ENCODE measurements around the gene MINDY4.

GRCh38 chr7:30899630-30900029 lies 128.4 kb downstream of the MINDY4 start:
- TF ChIP-seq CHD1 (IDR thresholded peaks at IDR 0.05; ENCODE audit: low read depth, low read length): no peak
- TF ChIP-seq MAFK (IDR thresholded peaks at IDR 0.05; ENCODE audit: low read depth, low read length): no peak
- no peak for TF ChIP-seq CTCF (conservative IDR thresholded peaks at IDR 0.05; ENCODE audit: low read depth, low read length)
- TF ChIP-seq ELK1 (IDR thresholded peaks at IDR 0.05; ENCODE audit: borderline replicate concordance, low read depth, low read length): no peak
- no peak for TF ChIP-seq RAD21 (IDR thresholded peaks at IDR 0.05; ENCODE audit: low read length)
- TF ChIP-seq RFX5 (IDR thresholded peaks at IDR 0.05; ENCODE audit: low read depth, low read length): no peak
- TF ChIP-seq BHLHE40 (IDR thresholded peaks at IDR 0.05; ENCODE audit: low read depth, low read length): no peak
- TF ChIP-seq CEBPB (IDR thresholded peaks at IDR 0.05; ENCODE audit: low read depth, low read length): no peak
- no peak for TF ChIP-seq POLR2A (IDR thresholded peaks at IDR 0.05; ENCODE audit: low read depth, low read length)
- TF ChIP-seq SMC3 (IDR thresholded peaks at IDR 0.05; ENCODE audit: low read depth, low read length): no peak
- TF ChIP-seq USF2 (IDR thresholded peaks at IDR 0.05; ENCODE audit: low read depth, low read length): no peak
- TF ChIP-seq MXI1 (IDR thresholded peaks at IDR 0.05; ENCODE audit: borderline replicate concordance, low read depth, low read length): no peak
- no peak for TF ChIP-seq MAZ (IDR thresholded peaks at IDR 0.05; ENCODE audit: borderline replicate concordance, low read depth, low read length)
- TF ChIP-seq FOS (IDR thresholded peaks at IDR 0.05; ENCODE audit: low read depth, low read length): no peak

Data from IMR-90 (cell line).